ENCODE measurements around the gene H1-8.

DNA sequence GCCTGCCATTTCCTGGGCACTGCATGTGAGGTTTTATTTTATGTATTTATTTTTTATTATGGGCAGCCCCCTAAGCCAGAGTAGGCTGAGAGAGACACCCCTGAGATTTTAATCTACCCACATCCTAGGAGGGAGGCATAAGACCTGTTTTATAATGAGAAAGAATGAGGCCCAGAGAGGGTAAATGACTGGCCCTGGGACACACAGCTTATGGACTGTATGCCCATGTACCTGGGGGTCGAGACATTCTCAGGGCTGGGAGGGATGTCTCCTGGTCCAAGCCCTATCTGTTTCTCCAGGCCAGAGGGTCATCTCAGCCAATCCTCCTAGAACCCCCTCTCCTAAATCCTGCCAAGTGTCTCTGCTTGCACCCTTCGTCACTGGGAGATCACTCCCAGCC lies 57.4 kb downstream of the H1-8 start:
- TF ChIP-seq, protein P1, sequence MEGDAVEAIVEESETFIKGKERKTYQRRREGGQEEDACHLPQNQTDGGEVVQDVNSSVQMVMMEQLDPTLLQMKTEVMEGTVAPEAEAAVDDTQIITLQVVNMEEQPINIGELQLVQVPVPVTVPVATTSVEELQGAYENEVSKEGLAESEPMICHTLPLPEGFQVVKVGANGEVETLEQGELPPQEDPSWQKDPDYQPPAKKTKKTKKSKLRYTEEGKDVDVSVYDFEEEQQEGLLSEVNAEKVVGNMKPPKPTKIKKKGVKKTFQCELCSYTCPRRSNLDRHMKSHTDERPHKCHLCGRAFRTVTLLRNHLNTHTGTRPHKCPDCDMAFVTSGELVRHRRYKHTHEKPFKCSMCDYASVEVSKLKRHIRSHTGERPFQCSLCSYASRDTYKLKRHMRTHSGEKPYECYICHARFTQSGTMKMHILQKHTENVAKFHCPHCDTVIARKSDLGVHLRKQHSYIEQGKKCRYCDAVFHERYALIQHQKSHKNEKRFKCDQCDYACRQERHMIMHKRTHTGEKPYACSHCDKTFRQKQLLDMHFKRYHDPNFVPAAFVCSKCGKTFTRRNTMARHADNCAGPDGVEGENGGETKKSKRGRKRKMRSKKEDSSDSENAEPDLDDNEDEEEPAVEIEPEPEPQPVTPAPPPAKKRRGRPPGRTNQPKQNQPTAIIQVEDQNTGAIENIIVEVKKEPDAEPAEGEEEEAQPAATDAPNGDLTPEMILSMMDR (IDR thresholded peaks at IDR 0.05), result no peak
- TF ChIP-seq EP300 (IDR thresholded peaks at IDR 0.05) (no peak), POLR2A (IDR thresholded peaks at IDR 0.05) (no peak)

Data from tibial nerve (tissue), 4 donors.